ENCODE results near the gene ATN1. TPM values are rescaled to one million over a fixed set of nuclear protein-coding genes. Genes with fewer than 3 reads are reported as not detected.

Gene ATN1
- total and polyA plus RNA-seq, 2 of the 4 experiments (the other 2 are of a cell fraction), result 3.4 to 58.7 TPM

GRCh38 chr12:6963016-6963731, 35.4 kb downstream of the ATN1 start:
- Histone ChIP-seq H3K9ac (ENCODE audit: low read depth, low read length) (no peak overlapping the region), H3K79me1 (ENCODE audit: low read depth in 1 of 2, low read length in 2 of 2) (peaks cover 5 to 15% of the 10 kb centered on the region in 2 experiments), H3K18ac (ENCODE audit: low read depth, low read length) (no peak overlapping the region), H3K56ac (ENCODE audit: extremely low read depth, insufficient read depth, low read length) (no peak overlapping the region), H3K27me3 (ENCODE audit: control insufficient read depth, insufficient read depth, low read length) (no peaks in the 10 kb centered on the region), H2BK15ac (ENCODE audit: low read depth, low read length) (no peak overlapping the region), H4K20me1 (ENCODE audit: insufficient read depth, low read length) (no peaks in the 10 kb centered on the region), H2BK20ac (ENCODE audit: low read depth, low read length) (no peak overlapping the region), H3K23ac (ENCODE audit: low read depth, low read length) (no peak overlapping the region), H2BK5ac (ENCODE audit: low read depth, low read length, poor library complexity, severe bottlenecking) (no peak overlapping the region), H3K9me1 (ENCODE audit: insufficient read depth, low read length) (no peaks in the 10 kb centered on the region), H3K4me2 (ENCODE audit: low read depth, low read length) (no peak overlapping the region), H2AK9ac (replicated peaks; ENCODE audit: low read depth, low read length, poor library complexity) (peak overlapping the region; percentile 83), H4K5ac (ENCODE audit: low read depth, low read length) (no peak overlapping the region), H3K4me3 (ENCODE audit: insufficient read depth, low read depth, low read length) (no peak overlapping the region), H3K4ac (ENCODE audit: low read depth, low read length) (no peak overlapping the region), H4K8ac (ENCODE audit: low read depth in 2 of 2, low read length in 2 of 2) (no peak overlapping the region), H3K36me3 (ENCODE audit: control insufficient read depth, insufficient read depth, low read length) (peaks cover 31% of the 10 kb centered on the region), H2AK5ac (ENCODE audit: low read depth, low read length) (no peak overlapping the region), H2AFZ (replicated peaks; ENCODE audit: low read length, poor library complexity) (peak overlapping the region; percentile 68), H3K4me1 (ENCODE audit: control insufficient read depth, insufficient read depth, low read length) (peaks cover 5% of the 10 kb centered on the region; the same call in 1 of the 2 replicates), H3K9me3 (ENCODE audit: control insufficient read depth, insufficient read depth, low read length) (no peaks in the 10 kb centered on the region), H4K91ac (ENCODE audit: insufficient read depth, low read depth, low read length) (no peak overlapping the region), H2BK120ac (ENCODE audit: low read depth, low read length) (no peak overlapping the region), H3K14ac (replicated peaks; ENCODE audit: low read depth, low read length) (no peak overlapping the region), H3K27ac (ENCODE audit: insufficient read depth, low read length) (no peak overlapping the region)
- 93% methylated on average over 4 of the region's 32 CpGs; no CpG with 5 or more reads in 1 of the 2 experiments for WGBS, 2 experiments (ENCODE audit: extremely low coverage in 2 of 2, insufficient read length in 1 of 2)
- BruUV-seq (replicated peaks), result no TSS peak
- DNase-seq (no peak), ATAC-seq (ENCODE audit: low read depth) (no peak)
- dilution Hi-C loops (cut with HindIII; ENCODE audit: low sequenced_read_pairs, unreplicated experiment), result no loop called here
- TF ChIP-seq RFX5 (IDR thresholded peaks at IDR 0.05; ENCODE audit: low read depth, low read length) (no peak), CTCF (conservative IDR thresholded peaks at IDR 0.05; ENCODE audit: low read depth, low read length) (no peak), MXI1 (IDR thresholded peaks at IDR 0.05; ENCODE audit: borderline replicate concordance, low read depth, low read length) (no peak), CEBPB (IDR thresholded peaks at IDR 0.05; ENCODE audit: low read depth, low read length) (no peak), MAZ (IDR thresholded peaks at IDR 0.05; ENCODE audit: borderline replicate concordance, low read depth, low read length) (no peak), RCOR1 (IDR thresholded peaks at IDR 0.05; ENCODE audit: insufficient replicate concordance, low read length) (no peak), FOS (IDR thresholded peaks at IDR 0.05; ENCODE audit: low read depth, low read length) (no peak), POLR2A (IDR thresholded peaks at IDR 0.05; ENCODE audit: low read depth, low read length) (no peak), SMC3 (IDR thresholded peaks at IDR 0.05; ENCODE audit: low read depth, low read length) (no peak), MAFK (IDR thresholded peaks at IDR 0.05; ENCODE audit: low read depth, low read length) (no peak), ELK1 (IDR thresholded peaks at IDR 0.05; ENCODE audit: borderline replicate concordance, low read depth, low read length) (no peak), USF2 (IDR thresholded peaks at IDR 0.05; ENCODE audit: low read depth, low read length) (no peak), CHD1 (IDR thresholded peaks at IDR 0.05; ENCODE audit: low read depth, low read length) (no peak)
- intact Hi-C loops (cut with micrococcal nuclease), result no loop called here
- in situ Hi-C loops (cut with MboI; ENCODE audit: low sequenced_read_pairs), result loop anchor here (5.0 kb wide), 1 partner anchor 96 kb away; the partner anchor contains the start of gene TPI1
- ChIA-PET POLR2A (ENCODE audit: unreplicated experiment) (no interaction called here), CTCF (interaction anchor here (1.7 kb wide), 1 partner anchor 150 kb away, joined by 3 read pairs; no protein-coding TSS in a partner anchor)

Data from IMR-90 (cell line).